Caco-2 (cell line): ENCODE data around the gene C2orf80. TPM values are rescaled to one million over a fixed set of nuclear protein-coding genes. Genes with fewer than 3 reads are reported as not detected.

Source experiments
- BruUV-seq: library from RNA; stranded (reverse); fragments of 400-500 nt; replicated peaks from 2 replicates; lab custom pipeline; 2021; lab: Mats Ljungman, UMichigan
- CTCF ChIA-PET: fragments of 300-600 bp; sonication (Branson Sonifier 250); formaldehyde crosslinking; loops from one replicate; lab custom pipeline; 2022; ENCODE audit warnings: antibody characterized with exemption; lab: Charles Lee
- POLR2A ChIA-PET: fragments of 300-600 bp; sonication (Branson Sonifier 250); formaldehyde crosslinking; loops from one replicate; lab custom pipeline; 2022; ENCODE audit warnings: antibody characterized with exemption; lab: Charles Lee
- DNase-seq, 2 experiments: peaks; one replicate each; pipeline versions ENCODE4 v3.0.0 to v3.0.0-alpha.2; 2020 to 2022
- H3K27me3 ChIP-seq: replicated peaks from 2 replicates; pipeline ENCODE4 v1.6.0; 2011; ENCODE audit warnings: low read length; ENCODE audit not compliant: control insufficient read depth, insufficient read depth
- H3K36me3 ChIP-seq: 2 replicates; pipeline ENCODE4 v1.5.1; 2011; ENCODE audit warnings: low read length; ENCODE audit not compliant: control insufficient read depth, insufficient read depth
- H3K4me1 ChIP-seq: fragments of 250-450 bp; sonication (Bioruptor Pico); 2 replicates; pipeline ENCODE4 v1.5.1; 2020; ENCODE audit warnings: mild to moderate bottlenecking
- H3K4me3 ChIP-seq: 2 replicates; pipeline ENCODE4 v1.5.1; 2011; ENCODE audit warnings: low read depth, mild to moderate bottlenecking, control low read depth, low read length
- H3K9me3 ChIP-seq: fragments of 250-450 bp; sonication (Bioruptor Pico); 2 replicates; pipeline ENCODE4 v1.5.1; 2020; ENCODE audit warnings: mild to moderate bottlenecking, moderate library complexity
- H3K27ac Mint-ChIP-seq: one replicate; pipeline ENCODE4 v1.8.0; 2022; ENCODE audit warnings: mixed read lengths; ENCODE audit not compliant: unreplicated experiment
- H3K27me3 Mint-ChIP-seq: one replicate; pipeline ENCODE4 v1.8.0; 2022; ENCODE audit warnings: mixed read lengths; ENCODE audit not compliant: insufficient read depth, unreplicated experiment
- H3K36me3 Mint-ChIP-seq: one replicate; pipeline ENCODE4 v1.8.0; 2022; ENCODE audit warnings: mild to moderate bottlenecking, mixed read lengths; ENCODE audit not compliant: insufficient read depth, unreplicated experiment
- H3K4me1 Mint-ChIP-seq: one replicate; pipeline ENCODE4 v1.8.0; 2022; ENCODE audit warnings: low read depth, mixed read lengths; ENCODE audit not compliant: unreplicated experiment
- H3K4me3 Mint-ChIP-seq: one replicate; pipeline ENCODE4 v1.8.0; 2022; ENCODE audit warnings: mild to moderate bottlenecking, moderate library complexity, mixed read lengths; ENCODE audit not compliant: unreplicated experiment
- H3K9me3 Mint-ChIP-seq: one replicate; pipeline ENCODE4 v1.8.0; 2022; ENCODE audit warnings: mixed read lengths; ENCODE audit not compliant: unreplicated experiment
- CTCF ChIP-seq, 2 experiments: fragments of 200-600 bp in 1 of 2; IDR thresholded peaks; 1 replicate in 1 of 2; 2 replicates in 1 of 2; pipeline versions ENCODE4 v1.5.1 to v1.8.0; 2011 to 2022; ENCODE audit warnings: antibody characterized with exemption in 1 of 2, control low read depth in 1 of 2, inconsistent platforms in 1 of 2, low read depth in 1 of 2, low read length in 1 of 2, mild to moderate bottlenecking in 1 of 2, moderate library complexity in 1 of 2; ENCODE audit not compliant: insufficient read depth in 1 of 2, severe bottlenecking in 1 of 2, unreplicated experiment in 1 of 2
- intact Hi-C: fragments of 100-400 bp; cut with micrococcal nuclease; formaldehyde crosslinking; loops from one replicate; pipeline ENCODE4 v1.10.0; 2022; ENCODE audit not compliant: unreplicated experiment
- total RNA-seq: library from RNA; stranded (reverse); gene quantifications from 2 replicates; pipeline ENCODE4 v1.2.3, GENCODE V29; 2022

Gene C2orf80
- total RNA-seq, 1 experiment from 2014 or later = not detected

GRCh38 chr2:208130712-208131110, 59.1 kb downstream of the C2orf80 start:
- ChIA-PET POLR2A (interaction anchor here (1.2 kb wide), 1 partner anchor 29 kb away, joined by 3 read pairs; no protein-coding TSS in a partner anchor), CTCF (interaction anchor here (1.0 kb wide), 2 partner anchors 21 to 45 kb away, joined by 6 read pairs; no protein-coding TSS in a partner anchor)
- intact Hi-C loops = loop anchor here (2.0 kb wide), 1 partner anchor 14 kb away; no protein-coding TSS in a partner anchor
- Histone ChIP-seq H3K9me3 (no peaks in the 10 kb centered on the region), H3K36me3 (no peaks in the 10 kb centered on the region), H3K4me1 (peaks cover 44% of the 10 kb centered on the region), H3K4me3 (no peak overlapping the region), H3K27me3 (no peaks in the 10 kb centered on the region)
- H3K4me1 Mint-ChIP-seq = peaks cover 31% of the 10 kb centered on the region
- H3K4me3 Mint-ChIP-seq = no peak overlapping the region
- H3K27ac Mint-ChIP-seq = peak overlapping the region; percentile 56
- no peak for TF ChIP-seq CTCF (IDR thresholded peaks at IDR 0.05; ENCODE audit: insufficient read depth in 1 of 2, low read depth in 1 of 2, low read length in 1 of 2, severe bottlenecking in 1 of 2, unreplicated experiment in 1 of 2)
- H3K9me3 Mint-ChIP-seq = no peaks in the 10 kb centered on the region
- H3K27me3 Mint-ChIP-seq = no peaks in the 10 kb centered on the region
- DNase-seq = no peak
- no TSS peak for BruUV-seq
- H3K36me3 Mint-ChIP-seq = peaks cover 2% of the 10 kb centered on the region

- peak; percentile 57 to 80 for DNase-seq
- Histone ChIP-seq H3K36me3 (no peaks in the 10 kb centered on the region), H3K27me3 (no peaks in the 10 kb centered on the region), H3K4me1 (peaks cover 42% of the 10 kb centered on the region), H3K4me3 (no peak within 1 kb of the TSS), H3K9me3 (no peaks in the 10 kb centered on the region)
- Mint-ChIP-seq H3K4me1 (peaks cover 37% of the 10 kb centered on the region), H3K9me3 (no peaks in the 10 kb centered on the region), H3K4me3 (peak within 1 kb of the TSS; percentile 10), H3K27ac (peak within 1 kb of the TSS; percentile 56), H3K27me3 (no peaks in the 10 kb centered on the region), H3K36me3 (peaks cover 9% of the 10 kb centered on the region)
- ChIA-PET POLR2A (interaction anchor here (1.2 kb wide), 1 partner anchor 28 kb away, joined by 3 read pairs; no protein-coding TSS in a partner anchor), CTCF (interaction anchor here (0.6 to 1.0 kb wide), 4 partner anchors 20 to 90 kb away, joined by 3 to 6 read pairs (median 4); no protein-coding TSS in a partner anchor)
- no peak for TF ChIP-seq CTCF (IDR thresholded peaks at IDR 0.05; ENCODE audit: insufficient read depth in 1 of 2, low read depth in 1 of 2, low read length in 1 of 2, severe bottlenecking in 1 of 2, unreplicated experiment in 1 of 2)
- intact Hi-C loops = loop anchor here (2.0 kb wide), 1 partner anchor 13 kb away; no protein-coding TSS in a partner anchor
- BruUV-seq = no TSS peak
Measured at GRCh38 chr2:208129744-208130711, 59.8 kb downstream of the C2orf80 start, which contains the start of gene CRYGC. CRYGC (minus strand) TSS chr2:208129828; CDS start chr2:208129792, 36 bp downstream.

- ChIA-PET POLR2A (no interaction called here), CTCF (no interaction called here)
- intact Hi-C loops = no loop called here
- Mint-ChIP-seq H3K36me3 (peaks cover 10% of the 10 kb centered on the region), H3K4me1 (peaks cover 41% of the 10 kb centered on the region), H3K9me3 (no peaks in the 10 kb centered on the region), H3K27me3 (no peaks in the 10 kb centered on the region), H3K27ac (no peak overlapping the region), H3K4me3 (no peak overlapping the region)
- no peak overlapping the region for H3K4me3 ChIP-seq
- H3K36me3 ChIP-seq = no peaks in the 10 kb centered on the region
- H3K9me3 ChIP-seq = no peaks in the 10 kb centered on the region
- DNase-seq = no peak
- no peaks in the 10 kb centered on the region for H3K27me3 ChIP-seq
- TF ChIP-seq CTCF (IDR thresholded peaks at IDR 0.05; ENCODE audit: insufficient read depth in 1 of 2, low read depth in 1 of 2, low read length in 1 of 2, severe bottlenecking in 1 of 2, unreplicated experiment in 1 of 2) = no peak
- BruUV-seq = no TSS peak
- peaks cover 36% of the 10 kb centered on the region for H3K4me1 ChIP-seq
Measured at GRCh38 chr2:208128136-208128535, 61.7 kb downstream of the C2orf80 start.
